ENCODE results near the gene DNAAF1.

DNAAF1 gene

GRCh38 chr16:84161801-84162200 is 16.7 kb downstream of the DNAAF1 start:
- no peak for TF ChIP-seq CTCF (conservative IDR thresholded peaks at IDR 0.05)
- no peak overlapping the region for H3K27ac ChIP-seq

- TF ChIP-seq CTCF (conservative IDR thresholded peaks at IDR 0.05) = no peak
- no peak overlapping the region for H3K27ac ChIP-seq
Observed at GRCh38 chr16:84165746-84166145, 20.6 kb downstream of the DNAAF1 start.

- no peak for TF ChIP-seq CTCF (conservative IDR thresholded peaks at IDR 0.05)
- no peak overlapping the region for H3K27ac ChIP-seq
Observed at GRCh38 chr16:84166796-84167695, 21.9 kb downstream of the DNAAF1 start.

DNA sequence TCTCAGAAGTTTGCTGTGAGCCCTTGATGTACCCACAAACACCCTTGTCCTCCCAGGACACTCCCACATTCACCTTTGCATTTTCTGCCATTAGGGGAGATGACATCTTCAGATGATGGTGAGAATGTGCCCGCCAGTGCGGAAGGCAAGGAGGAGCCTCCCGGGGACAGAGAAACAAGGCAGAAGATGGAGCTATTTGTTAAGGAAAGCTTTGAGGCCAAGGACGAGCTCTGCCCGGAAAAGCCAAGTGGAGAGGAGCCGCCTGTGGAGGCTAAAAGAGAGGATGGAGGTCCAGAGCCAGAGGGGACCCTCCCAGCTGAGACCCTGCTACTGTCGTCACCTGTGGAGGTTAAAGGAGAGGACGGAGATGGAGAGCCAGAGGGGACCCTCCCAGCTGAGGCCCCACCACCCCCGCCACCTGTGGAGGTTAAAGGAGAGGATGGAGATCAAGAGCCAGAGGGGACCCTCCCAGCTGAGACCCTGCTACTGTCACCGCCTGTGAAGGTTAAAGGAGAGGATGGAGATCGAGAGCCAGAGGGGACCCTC is 24.7 kb downstream of the DNAAF1 start:
- H3K27ac ChIP-seq = no peak overlapping the region
- TF ChIP-seq CTCF (conservative IDR thresholded peaks at IDR 0.05) = no peak

GRCh38 chr16:84174396-84174795 is 29.3 kb downstream of the DNAAF1 start:
- H3K27ac ChIP-seq = no peak overlapping the region
- no peak for TF ChIP-seq CTCF (conservative IDR thresholded peaks at IDR 0.05)

DNA sequence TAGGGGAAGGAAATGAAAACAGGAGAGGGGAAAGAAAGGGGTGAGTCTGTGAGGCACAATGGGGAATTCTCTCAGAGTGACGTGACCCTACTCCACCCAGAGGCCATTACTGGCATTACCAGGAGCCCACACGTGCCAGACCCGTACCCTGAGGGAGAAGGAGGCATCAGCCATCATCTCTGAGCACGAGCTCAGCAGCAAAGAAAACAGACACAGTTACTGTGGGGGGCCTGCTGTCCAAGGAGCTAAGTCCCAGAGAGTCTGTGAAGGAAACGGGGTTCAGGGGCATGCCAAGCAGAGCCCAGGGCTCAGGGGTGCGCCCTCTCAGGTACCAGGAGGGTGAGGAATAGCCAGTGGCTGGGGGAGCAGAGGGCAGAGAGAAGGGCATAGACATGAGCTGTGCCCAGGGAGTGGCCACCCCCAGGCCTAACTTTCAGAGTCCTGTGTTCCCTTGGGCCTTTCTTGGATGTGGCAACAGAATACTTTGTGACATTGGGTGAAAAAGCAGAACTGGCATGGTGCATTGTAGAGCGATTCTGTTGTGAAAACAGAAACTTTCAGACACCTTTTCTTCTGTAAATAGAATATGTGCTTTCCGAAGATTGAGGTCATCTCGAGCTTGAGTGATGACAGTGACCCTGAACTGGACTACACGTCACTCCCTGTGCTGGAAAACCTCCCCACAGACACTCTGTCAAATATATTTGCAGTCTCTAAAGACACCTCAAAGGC is 30.4 kb downstream of the DNAAF1 start:
- no peak overlapping the region for H3K27ac ChIP-seq
- no peak for TF ChIP-seq CTCF (conservative IDR thresholded peaks at IDR 0.05)
